Bronchial epithelial cell (primary cell): Measurements from ENCODE around the gene ZNF438. TPM values are rescaled to one million over a fixed set of nuclear protein-coding genes. Genes with fewer than 3 reads are reported as not detected.

Experiments
- DNase-seq: peaks from one replicate; pipeline ENCODE4 v3.0.0-alpha.2; 2010; ENCODE audit warnings: low read depth
- FAIRE-seq: peaks from 2 replicates; lab custom pipeline; 2011; peaks lifted over from hg19 to GRCh38; lab: Jason Lieb, UNC
- H3K27me3 ChIP-seq: 2 replicates; pipeline ENCODE4 v1.5.1; 2011; ENCODE audit warnings: low read length; ENCODE audit not compliant: control insufficient read depth, insufficient read depth
- H3K36me3 ChIP-seq: 2 replicates; pipeline ENCODE4 v1.5.1; 2011; ENCODE audit warnings: low read length; ENCODE audit not compliant: control insufficient read depth, insufficient read depth
- H3K4me3 ChIP-seq: 2 replicates; pipeline ENCODE4 v1.5.1; 2011; ENCODE audit warnings: mild to moderate bottlenecking, low read depth, low read length, control low read depth
- total RNA-seq: library from RNA; depleted of rRNA; stranded (reverse); fragments of >200 nt; gene quantifications from 2 replicates; pipeline ENCODE4 v1.2.1, GENCODE V29; 2014
- TF ChIP-seq, protein P1 (sequence below): IDR thresholded peaks from 2 replicates; pipeline ENCODE4 v1.5.1; 2011; ENCODE audit warnings: mild to moderate bottlenecking, moderate library complexity, low read length, control low read depth, inconsistent platforms; ENCODE audit not compliant: insufficient read depth, severe bottlenecking

ZNF438 gene
- total RNA-seq, 1 donor from 2014 or later: 0.79 TPM

DNA sequence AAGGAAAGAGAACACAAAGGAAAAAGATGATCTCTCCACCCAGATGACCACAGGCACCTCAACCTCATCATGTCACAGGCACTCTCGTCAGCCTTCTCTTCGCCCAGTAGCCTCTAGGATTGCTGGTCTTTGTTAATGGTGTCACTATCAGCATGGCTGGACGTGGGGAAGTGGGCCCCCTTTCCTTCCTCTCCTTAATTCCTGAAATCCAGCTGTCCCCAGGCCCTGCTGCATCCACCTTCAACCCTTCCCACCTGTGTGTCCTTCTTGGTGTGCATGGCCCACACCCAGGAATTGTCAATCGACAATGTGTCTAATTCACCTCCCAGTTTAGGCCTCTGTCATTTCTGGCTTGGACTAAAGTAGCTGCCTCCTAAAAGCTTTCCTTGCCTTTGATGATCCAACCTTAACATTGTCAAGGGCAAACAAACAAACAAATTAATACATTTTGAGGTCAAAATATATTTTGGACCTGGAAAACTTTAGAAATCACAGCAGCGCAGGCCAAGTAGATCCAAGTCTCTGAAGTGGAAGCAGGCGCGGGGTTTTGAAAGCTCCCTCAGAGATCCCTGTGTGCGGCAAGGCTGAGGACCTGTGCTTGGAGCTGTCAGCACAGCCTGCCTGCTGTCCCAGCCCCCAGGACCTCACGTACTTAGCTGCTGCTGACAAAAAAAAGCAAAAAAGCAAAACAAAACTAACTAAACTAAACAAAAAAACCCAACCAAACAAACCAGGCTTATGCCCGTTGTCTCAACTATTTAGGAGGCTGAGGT, 208.8 kb downstream of the ZNF438 start:
- FAIRE-seq: no peak
- Histone ChIP-seq H3K27me3 (no peaks in the 10 kb centered on the region), H3K36me3 (no peaks in the 10 kb centered on the region), H3K4me3 (no peak overlapping the region)
- TF ChIP-seq, protein P1, sequence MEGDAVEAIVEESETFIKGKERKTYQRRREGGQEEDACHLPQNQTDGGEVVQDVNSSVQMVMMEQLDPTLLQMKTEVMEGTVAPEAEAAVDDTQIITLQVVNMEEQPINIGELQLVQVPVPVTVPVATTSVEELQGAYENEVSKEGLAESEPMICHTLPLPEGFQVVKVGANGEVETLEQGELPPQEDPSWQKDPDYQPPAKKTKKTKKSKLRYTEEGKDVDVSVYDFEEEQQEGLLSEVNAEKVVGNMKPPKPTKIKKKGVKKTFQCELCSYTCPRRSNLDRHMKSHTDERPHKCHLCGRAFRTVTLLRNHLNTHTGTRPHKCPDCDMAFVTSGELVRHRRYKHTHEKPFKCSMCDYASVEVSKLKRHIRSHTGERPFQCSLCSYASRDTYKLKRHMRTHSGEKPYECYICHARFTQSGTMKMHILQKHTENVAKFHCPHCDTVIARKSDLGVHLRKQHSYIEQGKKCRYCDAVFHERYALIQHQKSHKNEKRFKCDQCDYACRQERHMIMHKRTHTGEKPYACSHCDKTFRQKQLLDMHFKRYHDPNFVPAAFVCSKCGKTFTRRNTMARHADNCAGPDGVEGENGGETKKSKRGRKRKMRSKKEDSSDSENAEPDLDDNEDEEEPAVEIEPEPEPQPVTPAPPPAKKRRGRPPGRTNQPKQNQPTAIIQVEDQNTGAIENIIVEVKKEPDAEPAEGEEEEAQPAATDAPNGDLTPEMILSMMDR: no peak
- DNase-seq: no peak

DNA sequence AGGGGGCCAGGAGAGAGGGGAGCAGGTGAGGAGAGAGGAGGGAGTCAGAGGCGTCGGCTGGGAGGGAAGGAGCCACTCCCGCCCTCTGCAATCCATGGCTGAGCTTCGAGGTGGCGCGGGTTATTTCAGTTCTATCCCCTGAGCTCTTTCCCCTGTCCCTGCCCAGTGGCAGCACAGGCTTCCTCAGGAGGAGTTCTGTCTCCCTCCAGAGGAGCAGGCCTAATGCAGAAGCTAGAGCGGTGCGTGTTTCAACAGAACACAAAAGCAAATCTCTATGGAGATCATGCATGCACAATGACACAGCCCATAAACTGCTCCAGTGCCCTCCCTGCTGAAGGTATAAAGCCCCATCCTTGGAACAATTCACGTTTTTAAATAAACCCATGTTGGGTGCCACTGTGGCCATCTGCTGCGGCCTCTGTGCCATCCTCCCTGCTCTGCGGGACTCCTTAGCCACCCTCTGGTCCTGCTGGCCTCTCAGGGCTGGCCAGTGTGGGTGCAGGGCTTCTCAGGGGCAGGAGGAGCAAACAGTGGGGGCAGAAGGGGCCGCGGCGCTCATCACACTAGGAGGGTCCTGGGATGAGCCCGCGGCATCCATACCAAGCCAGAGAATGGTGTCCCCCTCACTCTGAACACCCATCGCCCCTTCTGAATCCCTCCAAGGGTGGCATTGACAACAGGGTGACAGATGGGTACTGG, 209.5 kb downstream of the ZNF438 start:
- FAIRE-seq: peak; percentile 36
- no peak overlapping the region for H3K4me3 ChIP-seq
- TF ChIP-seq, protein P1: no peak
- no peak for DNase-seq
- no peaks in the 10 kb centered on the region for H3K27me3 ChIP-seq
- H3K36me3 ChIP-seq: no peaks in the 10 kb centered on the region

DNA sequence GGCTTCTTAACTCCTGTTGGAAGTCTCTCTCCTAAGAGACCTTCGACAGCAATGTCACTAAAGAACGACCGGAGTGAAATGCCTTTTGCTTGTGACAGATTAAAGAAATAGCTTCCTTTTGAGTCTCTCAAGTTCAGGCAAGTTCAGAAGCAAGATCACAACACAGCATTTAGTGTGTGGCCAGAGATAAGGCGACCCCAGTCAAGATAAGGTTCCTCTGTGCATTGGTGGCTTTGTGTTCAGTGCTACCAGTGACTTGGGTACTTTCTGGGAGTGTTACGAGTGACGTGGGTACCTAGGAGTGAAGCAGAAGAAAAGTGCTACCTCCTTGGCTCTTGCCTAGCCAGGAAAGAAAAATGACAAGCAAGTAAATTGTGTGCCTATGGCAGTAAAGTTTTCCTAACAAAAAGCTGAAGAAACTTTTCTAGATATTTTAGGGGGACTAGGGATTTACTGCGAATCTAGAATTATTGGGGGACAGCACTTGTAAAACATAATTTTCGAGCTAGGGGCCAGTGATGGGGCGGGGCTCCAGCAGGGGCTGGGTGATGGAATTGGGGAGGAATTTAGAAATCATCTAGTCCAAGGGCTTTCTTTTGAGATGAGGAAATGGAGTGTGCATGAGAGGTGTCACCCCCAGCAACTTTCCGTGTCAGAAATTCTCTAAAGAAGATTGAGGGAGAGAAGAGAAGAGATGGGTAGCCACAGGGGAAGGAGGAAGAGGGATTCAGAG, 210.2 kb downstream of the ZNF438 start:
- no peak for FAIRE-seq
- no peaks in the 10 kb centered on the region for H3K36me3 ChIP-seq
- DNase-seq: peak; percentile 13
- no peaks in the 10 kb centered on the region for H3K27me3 ChIP-seq
- no peak overlapping the region for H3K4me3 ChIP-seq
- TF ChIP-seq, protein P1: no peak

DNA sequence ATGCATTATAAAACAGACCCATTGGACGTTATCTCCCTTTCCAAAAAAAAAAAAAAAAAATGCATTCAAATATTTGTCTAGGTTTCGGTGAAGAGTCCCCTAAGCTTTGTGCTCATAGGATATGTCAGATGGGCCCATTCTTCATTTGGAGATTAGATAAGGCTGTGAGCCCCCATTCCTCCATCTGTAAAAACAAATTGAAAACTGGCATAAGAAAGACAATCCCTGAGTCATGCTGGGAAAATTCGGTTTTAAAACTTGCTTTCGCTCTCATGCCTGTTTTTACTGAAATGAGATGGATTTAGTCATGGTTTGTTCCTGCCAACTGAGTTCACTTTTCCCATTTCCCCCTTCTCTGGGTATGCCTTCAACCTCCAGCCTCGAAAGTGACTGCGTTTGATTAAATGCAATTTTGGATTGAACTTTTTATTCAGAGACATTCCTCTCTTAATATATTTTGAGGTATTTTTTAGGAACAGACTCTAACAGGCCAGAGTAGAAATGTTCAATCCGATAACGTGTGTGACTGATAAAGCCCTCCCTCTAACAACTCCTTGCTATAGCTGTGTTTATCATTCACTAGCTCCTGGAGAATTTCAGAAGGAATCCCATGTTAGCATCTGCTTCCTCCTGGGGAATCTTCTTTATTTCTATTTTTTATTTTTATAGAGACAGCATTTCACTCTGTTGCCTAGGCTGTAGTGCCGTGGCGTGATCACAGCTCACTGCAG, 211.2 kb downstream of the ZNF438 start:
- FAIRE-seq: no peak
- TF ChIP-seq, protein P1: no peak
- DNase-seq: no peak
- Histone ChIP-seq H3K27me3 (no peaks in the 10 kb centered on the region), H3K4me3 (no peak overlapping the region), H3K36me3 (no peaks in the 10 kb centered on the region)

DNA sequence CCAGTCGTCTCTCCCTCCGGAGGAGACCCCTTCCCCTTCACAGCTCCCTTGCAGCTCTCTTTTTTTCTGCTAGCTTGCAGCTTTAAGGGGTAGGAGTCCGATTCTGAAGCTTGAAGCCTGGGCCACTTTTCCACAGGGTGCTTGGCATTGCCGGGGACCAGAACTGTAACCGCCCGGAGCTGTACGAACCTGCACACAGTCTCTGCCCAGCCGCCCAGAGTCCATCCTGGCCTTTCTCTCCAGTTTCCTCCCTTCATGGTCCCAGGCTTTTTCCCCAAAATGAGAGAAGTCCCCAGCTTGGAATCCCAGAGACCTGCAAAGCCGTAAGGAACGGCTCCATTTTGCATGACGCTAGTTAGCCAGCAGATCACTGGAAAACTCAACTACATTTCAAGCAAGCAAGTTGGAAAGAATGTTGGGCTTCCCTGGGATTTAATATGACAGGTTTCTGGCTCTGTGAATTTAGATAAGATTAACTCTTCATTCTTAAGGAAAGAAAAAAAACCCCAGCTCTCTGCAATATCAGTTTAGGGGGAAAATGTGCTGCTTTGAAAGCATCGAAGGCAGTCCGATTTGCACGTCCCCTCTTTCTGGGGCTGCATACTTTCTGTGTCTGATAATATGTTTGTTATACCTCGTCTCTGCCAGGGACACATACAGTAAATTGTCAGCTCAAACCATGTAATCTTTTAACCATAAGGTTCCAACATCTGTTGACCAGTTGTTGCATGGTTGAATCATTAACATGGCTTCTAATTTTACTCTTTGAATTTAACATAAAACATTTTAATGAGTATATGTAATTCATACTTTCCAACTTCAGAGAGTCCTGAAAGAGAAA, 212.1 kb downstream of the ZNF438 start:
- Histone ChIP-seq H3K27me3 (no peaks in the 10 kb centered on the region), H3K4me3 (no peak overlapping the region), H3K36me3 (no peaks in the 10 kb centered on the region)
- FAIRE-seq: no peak
- TF ChIP-seq, protein P1: no peak
- no peak for DNase-seq
